ENCODE measurements around the gene HYDIN. TPM values are rescaled to one million over a fixed set of nuclear protein-coding genes. Genes with fewer than 3 reads are reported as not detected.

Gene HYDIN
- total RNA-seq, 1 donor from 2014 or later: 0.82 TPM

DNA sequence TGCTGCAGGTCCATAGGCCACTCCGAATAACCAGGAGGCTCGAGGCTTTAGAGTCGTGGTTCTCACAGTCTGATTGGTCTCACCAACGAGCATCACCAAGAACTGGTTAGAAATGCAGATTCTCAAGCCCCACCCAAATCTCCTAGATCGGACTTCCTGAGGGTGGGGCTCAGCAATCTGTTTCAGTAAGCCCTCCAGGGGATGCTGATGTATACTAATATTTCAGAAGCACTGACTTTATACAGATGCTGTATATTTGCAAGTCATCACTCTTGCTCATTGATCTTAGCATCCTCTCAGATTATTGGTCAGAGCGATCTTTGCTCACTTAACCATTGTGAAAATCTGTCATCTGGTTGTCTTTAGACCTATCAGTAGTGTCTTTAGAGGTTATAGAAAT is 425.1 kb downstream of the HYDIN start:
- intact Hi-C loops (cut with micrococcal nuclease): no loop called here
- ATAC-seq (no peak), DNase-seq (no peak)

DNA sequence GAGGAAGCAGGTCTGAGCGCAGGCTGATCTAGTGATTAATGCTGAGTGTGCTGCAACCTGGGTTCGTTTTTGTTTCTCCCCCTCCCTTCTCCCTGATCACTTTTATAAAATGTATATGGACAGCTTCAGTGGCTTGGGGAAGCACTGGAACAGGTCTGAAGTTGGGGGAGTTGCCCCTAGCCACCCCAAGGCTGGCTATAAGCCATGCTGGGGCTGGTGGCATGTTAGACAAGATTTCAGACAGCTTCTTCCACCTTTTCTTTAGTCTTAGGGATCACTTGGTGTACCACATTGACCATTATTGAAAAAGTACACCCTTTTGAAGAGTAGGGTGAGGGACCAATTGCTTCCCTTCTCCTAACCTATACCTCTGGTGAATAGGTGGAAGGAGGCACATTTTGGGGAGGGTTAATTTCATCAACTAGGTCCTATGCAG is 425.8 kb downstream of the HYDIN start:
- ATAC-seq (no peak), DNase-seq (no peak)
- intact Hi-C loops (cut with micrococcal nuclease): no loop called here

DNA sequence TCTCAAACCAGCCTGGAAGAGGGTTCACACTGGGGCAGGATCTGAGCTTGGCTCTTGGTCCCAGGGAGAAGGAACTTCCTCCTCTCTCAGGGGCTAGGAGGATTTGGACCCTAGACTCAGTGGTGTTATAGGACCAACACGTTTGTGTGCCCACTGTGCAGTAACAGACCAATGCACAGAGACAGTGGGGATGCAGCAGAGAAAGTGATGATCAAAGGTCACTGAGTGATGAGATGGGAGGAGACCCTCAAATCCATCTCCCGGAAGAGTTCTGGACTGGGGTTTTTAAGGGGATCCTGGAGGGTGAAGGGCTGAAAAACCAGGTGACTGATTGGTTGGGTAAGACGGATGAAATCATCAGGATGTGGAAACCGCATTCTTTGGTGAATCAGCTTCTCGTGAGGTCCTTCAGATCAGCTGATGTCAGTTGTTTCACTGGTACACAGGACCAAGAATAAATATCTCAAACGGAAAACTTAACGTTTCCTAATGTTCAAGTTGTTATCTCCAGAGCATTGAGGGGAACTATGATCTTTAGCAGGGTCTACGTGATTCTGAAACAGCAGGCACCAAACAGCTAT is 426.3 kb downstream of the HYDIN start:
- ATAC-seq: no peak
- no peak for DNase-seq
- intact Hi-C loops (cut with micrococcal nuclease): no loop called here

DNA sequence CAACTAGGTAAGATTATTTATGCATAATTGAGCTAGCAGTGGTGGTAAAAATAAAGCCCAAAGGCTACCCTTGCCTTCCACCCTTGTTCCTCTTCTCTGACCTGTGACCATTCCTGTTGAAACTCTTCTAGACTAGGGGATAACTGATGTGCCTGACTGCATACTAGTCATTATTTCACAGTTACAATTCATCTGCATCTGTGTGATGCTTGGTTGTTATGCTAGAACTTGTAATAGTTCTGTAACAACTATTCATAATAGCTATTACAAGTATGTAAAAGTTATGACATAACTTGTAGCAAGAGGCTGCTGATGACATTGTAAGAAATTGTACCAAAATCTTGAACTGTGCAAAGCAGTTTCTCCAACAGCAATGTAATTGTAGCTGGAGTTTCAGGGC is 427.2 kb downstream of the HYDIN start:
- intact Hi-C loops (cut with micrococcal nuclease): no loop called here
- ATAC-seq: no peak
- DNase-seq: no peak

DNA sequence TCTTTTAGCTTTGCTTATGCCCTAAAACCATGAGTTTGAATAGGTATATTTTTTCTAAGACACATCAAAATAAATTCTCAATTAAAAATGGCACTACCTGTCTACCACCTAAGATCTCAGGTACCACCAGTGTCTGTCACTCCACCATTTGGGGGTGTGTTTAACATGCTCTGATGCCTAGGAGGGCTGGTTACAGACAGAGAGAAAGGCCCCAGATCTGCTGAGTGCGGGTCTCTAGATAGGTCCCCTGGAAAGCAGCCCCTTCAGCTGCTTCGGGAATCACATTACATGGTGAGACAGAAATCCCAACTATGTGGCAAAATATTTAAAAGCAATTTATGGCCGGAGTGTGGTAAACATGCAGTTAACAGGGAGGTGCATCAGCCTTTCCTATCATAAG is 428.9 kb downstream of the HYDIN start:
- intact Hi-C loops (cut with micrococcal nuclease): no loop called here
- ATAC-seq: no peak
- no peak for DNase-seq

DNA sequence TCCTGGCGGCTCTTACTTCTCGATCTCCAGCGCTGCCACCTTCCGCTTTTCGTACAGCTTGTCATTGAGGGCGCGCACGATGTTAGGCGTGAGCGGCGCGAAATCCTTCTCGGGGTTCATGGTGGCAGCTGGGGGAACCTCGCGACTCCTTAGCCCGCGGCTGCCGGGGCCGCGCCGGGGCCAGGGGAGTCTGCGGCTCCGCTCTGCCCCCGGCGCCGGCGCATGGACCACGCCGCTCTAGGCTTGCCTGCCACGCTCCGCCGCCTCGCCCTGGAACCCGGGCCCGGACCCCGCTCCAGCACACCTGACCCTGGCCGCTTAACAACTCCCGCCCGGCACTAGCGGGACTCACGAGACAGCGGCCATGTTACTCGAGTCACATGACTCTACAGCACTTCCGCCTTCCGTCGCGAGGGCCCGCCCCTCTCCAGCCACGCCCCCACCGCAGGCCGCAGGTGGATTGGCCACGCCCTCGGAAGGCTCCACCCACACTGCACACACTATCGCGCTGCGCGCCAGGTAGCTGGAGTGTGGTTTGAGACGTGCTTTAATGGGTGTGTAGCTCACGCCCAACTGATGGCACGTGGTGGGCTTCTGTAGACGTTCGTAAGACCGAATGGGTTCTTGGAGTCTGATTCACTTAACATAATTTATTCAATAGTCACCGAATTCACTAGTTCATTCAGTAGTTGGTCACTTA is 429.6 kb downstream of the HYDIN start, which contains the start of gene VAC14:
VAC14 (minus strand) TSS at position 378 of the 700 bp plus-strand sequence; CDS start at position 120, 258 bp downstream.
- peak; percentile 99 for ATAC-seq
- intact Hi-C loops (cut with micrococcal nuclease): no loop called here

DNA sequence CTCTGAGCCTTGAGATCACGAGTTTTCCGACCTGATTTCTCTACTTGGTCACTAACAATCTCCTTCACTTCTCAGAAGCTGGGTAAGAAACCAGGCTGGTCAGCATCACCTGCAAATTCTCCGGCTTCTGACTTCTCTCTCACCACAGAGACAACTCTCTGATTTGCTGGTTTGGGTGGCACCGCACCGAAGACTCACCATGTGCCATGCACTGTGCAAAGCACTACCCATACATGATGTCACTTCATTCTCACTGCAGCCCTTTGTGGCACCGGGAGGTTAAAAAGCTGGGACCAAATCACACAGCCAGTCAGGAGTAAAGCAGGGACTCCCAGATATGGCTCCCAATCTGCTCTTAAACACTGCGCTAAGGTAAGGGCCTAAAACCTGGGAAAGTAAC is 430.2 kb downstream of the HYDIN start:
- intact Hi-C loops (cut with micrococcal nuclease): no loop called here
- ATAC-seq (no peak), DNase-seq (no peak)

More for the DNA sequence above, 429.6 kb downstream of the HYDIN start, which contains the start of gene VAC14:
- DNase-seq: peak; percentile 94

DNA sequence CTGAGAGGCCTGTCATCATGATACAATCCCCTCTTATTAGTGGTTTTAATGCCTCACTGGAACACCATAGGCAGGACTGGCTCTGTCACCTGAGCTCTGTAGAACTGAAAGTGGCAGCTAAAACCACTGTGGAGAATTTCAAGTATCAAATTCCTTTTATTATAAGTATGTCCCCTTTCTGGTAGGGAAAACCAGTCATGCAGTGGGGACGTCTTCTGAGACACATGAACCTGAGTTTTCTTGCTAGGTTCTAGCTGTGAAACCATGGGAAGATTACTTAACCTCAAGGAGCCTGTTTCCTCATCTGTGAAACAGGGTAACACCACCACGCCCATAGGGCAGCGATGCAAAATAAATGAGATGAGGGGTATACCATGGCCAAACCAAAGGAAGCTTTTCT is 434.2 kb downstream of the HYDIN start:
- intact Hi-C loops (cut with micrococcal nuclease): no loop called here
- DNase-seq (no peak), ATAC-seq (no peak)

DNA sequence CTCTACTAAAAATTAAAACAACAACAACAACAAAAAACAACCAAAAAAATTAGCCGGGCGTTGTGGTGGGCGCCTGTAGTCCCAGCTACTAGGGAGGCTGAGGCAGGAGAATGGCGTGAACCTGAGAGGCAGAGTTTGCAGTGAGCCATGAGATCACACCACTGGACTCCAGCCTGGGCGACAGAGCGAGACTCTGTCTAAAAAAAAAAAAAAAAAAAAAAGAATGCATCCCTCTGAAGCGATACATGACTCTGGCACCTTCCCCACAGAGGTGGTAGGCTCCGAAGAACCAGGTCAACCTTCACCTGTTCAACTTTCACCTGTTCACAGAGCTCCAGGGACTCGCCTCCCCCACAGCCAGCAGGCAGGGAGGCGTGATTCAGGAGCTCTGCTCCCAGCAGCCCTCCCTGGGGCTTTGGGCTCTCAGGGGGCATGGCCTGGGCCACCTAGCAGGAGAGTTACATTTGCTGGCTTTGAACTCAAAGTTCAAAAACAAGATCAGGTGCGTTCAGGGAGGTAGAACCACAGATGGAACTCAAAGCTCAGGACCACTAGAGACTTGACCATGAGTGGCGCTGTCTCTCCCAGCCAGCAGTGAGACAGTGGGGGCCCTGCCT is 435.1 kb downstream of the HYDIN start:
- DNase-seq (peak; percentile 5), ATAC-seq (no peak)
- intact Hi-C loops (cut with micrococcal nuclease): no loop called here

DNA sequence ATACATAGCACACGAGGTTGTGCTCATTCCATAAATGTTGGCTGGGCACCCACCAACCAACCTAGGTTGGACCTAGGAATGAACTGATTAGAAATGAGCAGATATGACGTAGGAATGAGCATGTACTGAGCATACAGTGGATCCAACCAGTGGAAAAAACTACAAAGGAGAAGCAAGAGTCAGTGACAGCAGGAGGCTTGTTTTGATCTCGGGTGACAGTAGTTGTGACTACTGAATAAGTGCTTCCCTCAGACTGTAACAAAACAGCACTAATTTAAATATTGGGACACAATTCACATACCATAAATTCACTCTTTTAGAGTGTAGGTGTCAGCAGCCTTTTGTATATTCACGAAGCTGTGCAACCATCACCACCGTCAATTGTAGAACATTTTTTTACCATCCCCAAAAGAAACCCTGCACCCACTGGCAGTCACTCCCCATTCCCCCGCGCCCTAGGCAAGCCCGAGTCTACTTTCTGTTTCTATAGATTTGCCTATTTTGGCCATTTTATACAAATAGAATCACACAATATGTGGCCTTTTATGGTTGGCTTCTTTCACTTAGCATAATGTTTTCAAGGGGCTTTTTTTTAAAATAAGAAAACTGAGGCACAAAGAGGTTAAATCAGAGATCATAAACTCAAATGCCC is 436.5 kb downstream of the HYDIN start:
- ATAC-seq: no peak
- intact Hi-C loops (cut with micrococcal nuclease): no loop called here
- peak; percentile 4 for DNase-seq

DNA sequence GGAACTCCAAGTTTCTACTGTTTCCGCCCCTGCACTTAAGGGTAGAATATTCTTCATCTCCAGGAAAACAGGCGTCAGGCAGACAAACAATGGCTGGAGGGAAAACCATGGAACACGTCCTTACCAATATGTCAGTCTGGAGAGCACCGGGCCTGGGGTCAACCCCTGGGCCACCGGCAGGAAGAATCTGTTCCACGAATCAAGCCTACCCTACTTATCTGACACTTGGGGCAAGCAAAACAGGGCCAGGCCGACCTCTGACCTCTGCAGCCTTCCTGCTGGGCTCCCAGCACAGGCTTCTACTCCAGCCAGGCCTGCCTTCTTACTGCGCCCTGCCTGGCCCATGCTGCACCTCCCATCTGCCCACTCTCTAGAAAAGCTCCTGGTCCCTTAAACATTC is 439.7 kb downstream of the HYDIN start:
- ATAC-seq: no peak
- intact Hi-C loops (cut with micrococcal nuclease): no loop called here
- no peak for DNase-seq

DNA sequence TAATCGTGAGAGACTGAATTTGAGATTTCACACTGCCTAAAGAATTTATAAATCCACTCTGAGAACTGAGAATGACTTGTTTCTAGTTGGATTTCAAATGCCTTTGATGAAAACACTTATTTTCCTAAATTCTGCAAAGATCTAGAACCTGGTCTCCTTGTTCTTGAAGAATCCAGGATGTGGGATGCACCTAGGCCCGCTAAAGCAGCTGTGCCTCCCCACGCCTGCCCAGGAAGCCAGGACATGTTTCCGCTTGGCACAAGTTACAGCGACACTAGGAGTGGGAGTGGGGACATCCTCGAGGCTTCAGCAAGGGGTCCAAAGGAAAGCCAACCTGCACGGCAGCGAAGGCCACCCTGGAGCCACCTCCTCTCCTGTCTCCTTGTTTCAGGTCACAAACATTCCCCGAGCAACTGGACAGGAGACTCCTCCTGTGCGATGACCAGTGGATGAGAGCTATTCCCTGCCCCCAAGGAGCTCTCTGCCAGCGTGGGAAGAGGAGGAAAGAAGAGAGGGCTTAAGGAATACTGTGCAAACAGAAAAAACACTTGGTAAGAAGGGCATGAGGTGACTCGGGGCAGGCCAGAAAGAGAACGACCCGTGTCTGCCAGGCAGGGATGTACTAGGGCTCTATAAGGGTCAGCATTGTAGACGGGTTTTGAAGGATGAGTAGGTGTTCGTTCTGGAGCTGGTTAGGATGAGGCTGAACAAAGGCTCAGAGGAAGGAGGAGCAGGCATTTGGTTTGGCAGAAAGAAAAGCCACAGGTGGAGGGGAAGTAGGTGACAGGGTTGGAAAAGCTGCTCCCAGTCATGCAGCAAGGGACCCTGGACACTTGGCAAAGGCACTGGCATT is 440.7 kb downstream of the HYDIN start:
- no peak for ATAC-seq
- DNase-seq: no peak
- intact Hi-C loops (cut with micrococcal nuclease): no loop called here

DNA sequence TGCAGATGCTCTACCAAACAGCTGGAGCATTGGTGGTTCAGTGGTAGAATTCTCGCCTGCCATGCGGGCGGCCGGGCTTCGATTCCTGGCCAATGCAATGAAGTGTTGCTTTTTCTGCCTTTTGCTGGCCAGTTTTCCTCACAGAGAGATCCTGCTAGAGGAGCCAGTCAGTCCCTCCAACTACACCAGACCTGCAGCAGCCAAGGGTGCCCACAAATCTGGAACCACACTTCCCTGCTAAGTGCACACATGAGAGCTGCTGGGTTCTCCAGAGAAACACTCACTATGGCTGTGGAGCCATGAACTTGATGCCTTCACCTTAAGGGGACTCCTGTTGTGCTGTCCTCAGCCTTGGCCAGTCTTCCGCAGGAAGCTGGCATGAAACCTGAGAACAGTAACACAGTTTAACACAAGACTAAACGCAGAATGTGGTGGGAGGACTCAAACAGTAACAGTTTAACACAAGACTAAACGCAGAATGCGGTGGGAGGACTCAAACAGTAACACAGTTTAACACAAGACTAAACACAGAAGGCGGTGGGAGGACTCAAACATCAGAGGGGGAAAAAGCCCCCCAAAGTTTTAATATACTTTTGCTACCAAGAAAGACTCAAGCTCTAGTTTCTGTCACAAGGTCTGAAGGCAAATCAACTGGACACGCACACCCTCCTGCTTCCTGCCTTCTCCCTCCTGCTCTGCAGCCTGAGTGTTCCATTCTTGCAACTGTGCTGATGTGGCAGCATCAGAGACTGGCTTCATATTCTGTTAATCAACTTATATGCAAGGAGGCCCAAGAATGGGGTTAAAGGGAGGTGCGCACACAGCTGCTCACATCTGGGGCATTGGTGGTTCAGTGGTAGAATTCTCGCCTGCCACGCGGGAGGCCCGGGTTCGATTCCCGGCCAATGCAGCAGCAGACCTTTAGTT is 441.6 kb downstream of the HYDIN start:
- peak; percentile 64 for DNase-seq
- intact Hi-C loops (cut with micrococcal nuclease): no loop called here

DNA sequence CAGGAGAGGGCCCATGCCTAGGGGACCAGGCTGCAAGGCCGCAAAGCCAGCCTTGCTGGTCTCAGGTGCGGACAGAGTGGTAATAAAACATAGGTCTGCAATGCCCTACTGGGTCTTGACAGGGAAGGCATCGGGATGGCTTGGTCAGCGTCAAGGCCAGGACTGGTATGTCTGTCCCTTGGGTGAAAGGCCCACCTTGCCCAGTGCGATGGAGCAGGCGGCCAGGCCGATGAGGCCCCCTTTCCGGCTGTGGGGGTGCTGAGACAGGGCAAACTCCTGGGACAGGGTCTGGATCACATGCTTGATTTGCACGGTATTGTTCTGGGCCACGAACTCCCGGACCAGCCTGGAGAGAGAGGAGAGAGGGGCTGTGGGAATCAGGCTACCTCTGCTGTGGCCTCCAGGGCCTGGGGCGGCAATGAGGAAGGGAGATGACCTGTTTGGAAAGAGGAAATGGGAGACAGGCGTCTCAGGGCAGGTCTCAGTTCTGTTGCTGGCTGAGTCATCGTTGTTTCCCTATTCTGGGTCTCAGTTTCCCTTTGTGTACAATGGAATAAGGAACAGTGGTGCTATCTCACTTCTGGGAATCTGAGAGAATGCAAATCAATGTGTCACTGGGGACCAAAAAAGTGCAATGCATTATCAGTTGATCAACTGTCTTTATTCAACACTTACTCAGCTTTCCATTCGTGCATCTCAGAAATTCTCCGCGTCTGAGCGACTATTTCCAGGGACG is 444.3 kb downstream of the HYDIN start:
- ATAC-seq: no peak

More for the DNA sequence above, 441.6 kb downstream of the HYDIN start:
- ATAC-seq: peak; percentile 56

DNA sequence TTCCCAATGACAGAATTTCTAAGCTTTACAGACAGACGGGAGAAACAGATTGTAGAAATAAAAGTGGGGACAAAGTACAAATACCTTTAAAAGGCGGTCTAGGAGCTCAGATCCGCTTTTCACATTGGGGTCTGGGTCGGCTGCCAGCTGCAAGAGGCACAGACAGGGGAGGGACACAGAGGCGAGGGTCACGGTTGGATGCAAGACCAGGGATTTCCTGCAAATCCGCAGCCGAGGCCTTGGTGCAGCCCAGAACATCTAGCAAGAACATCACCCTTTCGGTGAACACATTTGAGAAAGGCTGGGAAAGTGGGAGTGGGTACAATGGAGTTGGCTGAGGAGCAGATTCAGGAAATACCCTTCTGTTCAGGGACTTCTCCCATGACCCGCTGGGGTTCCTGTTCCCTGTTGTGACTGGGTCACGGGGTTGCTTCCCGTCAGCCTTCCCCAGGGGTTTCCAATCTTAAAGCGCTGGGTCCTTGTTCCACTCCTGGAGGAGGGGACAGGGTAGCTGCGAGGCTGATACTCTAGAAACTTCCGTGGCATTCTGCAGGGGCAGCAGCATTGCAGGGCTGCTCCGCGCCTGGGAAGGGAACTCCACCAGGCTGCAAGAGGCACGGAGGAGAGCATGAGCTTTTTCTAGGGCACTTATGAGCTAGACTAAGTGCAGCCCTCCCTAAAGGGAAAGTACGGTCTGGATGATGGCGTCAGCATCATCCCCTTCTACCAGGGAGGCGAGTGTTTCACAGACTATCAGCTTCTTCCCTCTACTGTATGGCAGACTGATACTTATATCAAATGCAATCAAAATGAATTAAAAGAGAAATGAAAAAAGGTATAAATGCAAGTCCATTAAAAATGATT is 445.6 kb downstream of the HYDIN start:
- intact Hi-C loops (cut with micrococcal nuclease): no loop called here
- DNase-seq (peak; percentile 20), ATAC-seq (no peak)

More for the DNA sequence above, 444.3 kb downstream of the HYDIN start:
- peak; percentile 25 for DNase-seq
- intact Hi-C loops (cut with micrococcal nuclease): no loop called here

DNA sequence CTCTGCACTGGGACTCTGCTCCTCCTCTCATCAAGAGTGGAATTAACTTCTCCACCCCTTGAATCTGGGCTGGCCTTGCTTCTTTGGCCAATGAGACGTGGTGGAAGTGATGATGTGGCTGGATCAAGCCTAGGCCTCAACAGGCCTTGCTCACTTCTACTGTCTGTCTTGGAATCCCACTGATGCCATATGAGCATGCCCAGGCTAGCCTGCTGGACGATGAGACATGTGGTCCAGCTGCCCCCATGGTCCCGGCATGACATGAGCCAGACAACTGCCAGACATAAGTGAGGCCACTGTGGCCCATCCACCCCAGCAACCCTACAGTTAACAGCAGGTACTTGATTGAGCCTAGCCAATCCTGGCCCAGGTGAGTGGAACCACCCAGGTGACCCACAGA is 448.3 kb downstream of the HYDIN start:
- intact Hi-C loops (cut with micrococcal nuclease): no loop called here
- ATAC-seq: no peak
- DNase-seq: no peak

DNA sequence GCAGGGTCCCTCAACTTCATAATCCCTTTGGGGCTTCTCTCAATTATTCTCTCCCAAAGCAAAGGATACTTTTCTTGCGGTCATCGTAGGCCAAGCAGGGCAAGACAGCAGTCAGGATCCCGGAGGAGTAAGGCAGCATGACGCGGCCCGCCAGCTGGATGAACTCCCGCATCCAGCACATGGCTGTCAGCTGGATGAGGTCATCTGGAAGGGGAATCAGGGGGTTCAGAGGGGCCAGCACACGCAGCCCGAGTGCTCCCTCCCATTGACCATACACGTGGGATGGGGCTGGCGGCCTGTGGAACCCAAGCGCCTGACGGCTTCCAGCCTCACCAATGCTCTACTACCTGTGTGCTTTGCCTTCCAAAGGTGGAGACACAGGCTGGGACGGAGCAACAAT is 448.7 kb downstream of the HYDIN start:
- ATAC-seq: peak; percentile 54
- intact Hi-C loops (cut with micrococcal nuclease): no loop called here
- DNase-seq: peak; percentile 71
